Limb (tissue), 2 donors: ENCODE data around the gene SYNPO.

Experiments used
- DNase-seq, 2 donors: peaks; one replicate each; pipeline ENCODE4 v3.0.0-alpha.2; 2016; ENCODE audit errors: extremely low spot score in 2 of 2

The SYNPO gene

DNA sequence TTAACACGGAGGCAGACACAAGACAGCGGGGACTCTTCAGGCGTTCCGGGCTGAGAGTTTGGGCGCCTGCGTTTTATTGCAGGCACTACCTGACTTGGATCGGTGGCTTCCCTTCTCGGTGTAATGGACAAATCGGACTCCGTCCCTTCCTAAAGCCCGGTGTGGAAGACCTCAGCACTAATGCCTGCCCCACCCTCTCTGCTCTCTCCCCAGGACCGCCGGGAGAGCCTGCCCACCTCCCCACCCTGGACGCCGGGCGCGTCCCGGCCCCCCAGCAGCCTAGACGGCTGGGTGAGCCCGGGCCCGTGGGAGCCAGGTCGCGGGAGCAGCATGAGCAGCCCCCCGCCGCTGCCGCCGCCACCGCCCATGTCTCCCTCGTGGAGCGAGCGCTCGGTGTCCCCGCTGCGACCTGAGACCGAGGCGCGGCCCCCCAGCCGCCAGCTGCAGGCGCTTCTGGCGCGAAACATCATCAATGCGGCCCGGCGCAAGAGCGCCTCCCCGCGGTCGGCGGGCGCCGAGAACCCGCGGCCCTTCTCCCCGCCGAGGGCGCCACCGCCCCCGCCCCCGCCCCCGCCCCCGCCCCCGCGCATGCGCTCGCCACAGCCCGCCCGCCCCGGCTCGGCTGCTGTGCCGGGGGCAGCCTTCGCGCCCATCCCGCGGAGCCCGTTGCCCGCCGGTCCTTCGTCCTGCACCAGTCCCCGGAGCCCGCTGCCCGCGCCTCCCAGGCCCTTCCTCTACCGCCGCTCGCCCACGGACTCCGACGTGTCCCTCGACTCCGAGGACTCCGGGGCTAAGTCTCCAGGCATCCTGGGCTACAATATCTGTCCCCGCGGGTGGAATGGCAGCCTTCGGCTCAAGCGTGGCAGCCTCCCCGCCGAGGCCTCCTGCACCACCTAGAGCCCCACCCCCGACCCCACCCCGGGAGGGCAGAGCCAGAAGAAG, 16.0 kb downstream of the SYNPO start:
- peak; percentile 83 to 95 for DNase-seq

DNA sequence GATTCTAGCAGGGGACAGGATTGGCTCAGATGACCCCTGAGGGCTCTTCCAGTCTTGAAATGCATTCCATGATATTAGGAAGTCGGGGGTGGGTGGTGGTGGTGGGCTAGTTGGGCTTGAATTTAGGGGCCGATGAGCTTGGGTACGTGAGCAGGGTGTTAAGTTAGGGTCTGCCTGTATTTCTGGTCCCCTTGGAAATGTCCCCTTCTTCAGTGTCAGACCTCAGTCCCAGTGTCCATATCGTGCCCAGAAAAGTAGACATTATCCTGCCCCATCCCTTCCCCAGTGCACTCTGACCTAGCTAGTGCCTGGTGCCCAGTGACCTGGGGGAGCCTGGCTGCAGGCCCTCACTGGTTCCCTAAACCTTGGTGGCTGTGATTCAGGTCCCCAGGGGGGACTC, 17.7 kb downstream of the SYNPO start:
- DNase-seq, result peak in 1 of 2 donors; percentile 21

DNA sequence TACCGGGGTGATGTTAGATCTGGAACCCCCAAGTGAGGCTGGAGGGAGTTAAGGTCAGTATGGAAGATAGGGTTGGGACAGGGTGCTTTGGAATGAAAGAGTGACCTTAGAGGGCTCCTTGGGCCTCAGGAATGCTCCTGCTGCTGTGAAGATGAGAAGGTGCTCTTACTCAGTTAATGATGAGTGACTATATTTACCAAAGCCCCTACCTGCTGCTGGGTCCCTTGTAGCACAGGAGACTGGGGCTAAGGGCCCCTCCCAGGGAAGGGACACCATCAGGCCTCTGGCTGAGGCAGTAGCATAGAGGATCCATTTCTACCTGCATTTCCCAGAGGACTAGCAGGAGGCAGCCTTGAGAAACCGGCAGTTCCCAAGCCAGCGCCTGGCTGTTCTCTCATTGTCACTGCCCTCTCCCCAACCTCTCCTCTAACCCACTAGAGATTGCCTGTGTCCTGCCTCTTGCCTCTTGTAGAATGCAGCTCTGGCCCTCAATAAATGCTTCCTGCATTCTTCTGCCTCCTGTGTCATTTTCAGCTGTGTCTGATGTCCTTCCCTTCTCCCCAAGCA, 18.3 kb downstream of the SYNPO start:
- DNase-seq, result peak in 1 of 2 donors; percentile 27

GRCh38 chr5:150659360-150660107, 19.1 kb downstream of the SYNPO start:
- peak in 1 of 2 donors; percentile 25 for DNase-seq

GRCh38 chr5:150660108-150660831, 19.8 kb downstream of the SYNPO start:
- DNase-seq, result peak in 1 of 2 donors; percentile 33

- no peak for DNase-seq
These were observed 20.6 kb downstream of the SYNPO start, which contains the start of gene MYOZ3 for GRCh38 chr5:150661086-150661485. Gene MYOZ3 (plus strand): TSS chr5:150661251. CDS start chr5:150662942, 1,691 bp downstream.

GRCh38 chr5:150661821-150662596, 21.5 kb downstream of the SYNPO start:
- no peak for DNase-seq

DNA sequence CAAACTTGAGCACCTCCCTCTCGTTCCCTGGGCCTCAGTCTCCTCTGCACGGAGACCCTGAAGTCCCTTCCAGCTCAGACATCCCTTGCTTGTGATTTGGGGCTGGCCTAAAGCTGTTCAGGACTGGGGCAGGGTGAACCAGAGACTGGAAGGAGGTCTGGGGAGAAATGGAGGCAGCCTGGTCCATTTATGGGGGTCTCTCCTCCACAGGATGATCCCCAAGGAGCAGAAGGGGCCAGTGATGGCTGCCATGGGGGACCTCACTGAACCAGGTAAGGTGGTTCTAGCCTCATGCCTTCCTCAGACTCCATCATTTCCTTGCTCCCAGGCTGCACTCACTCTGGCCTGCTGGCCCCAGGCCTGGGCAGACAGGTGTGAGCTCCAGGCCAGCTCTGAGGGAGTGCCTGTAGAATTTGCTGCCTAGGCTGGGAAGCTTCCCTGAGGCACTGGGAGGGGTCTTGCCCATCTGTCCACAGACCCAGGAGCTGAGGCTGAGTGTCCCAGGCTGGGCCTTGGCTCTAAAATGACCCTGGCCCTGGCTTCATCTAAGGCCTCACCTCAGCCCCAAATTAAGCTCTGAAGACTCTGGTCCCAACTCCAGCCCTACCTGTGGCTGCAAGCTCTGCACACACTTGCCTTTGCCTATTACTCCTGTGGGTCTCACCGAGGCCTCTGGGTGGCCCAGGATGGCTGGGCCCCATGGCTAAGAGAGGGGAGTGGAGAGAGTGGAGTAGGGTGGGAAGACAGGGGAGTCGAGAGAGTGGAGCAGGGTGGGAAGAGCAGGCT, 22.5 kb downstream of the SYNPO start:
- no peak for DNase-seq

DNA sequence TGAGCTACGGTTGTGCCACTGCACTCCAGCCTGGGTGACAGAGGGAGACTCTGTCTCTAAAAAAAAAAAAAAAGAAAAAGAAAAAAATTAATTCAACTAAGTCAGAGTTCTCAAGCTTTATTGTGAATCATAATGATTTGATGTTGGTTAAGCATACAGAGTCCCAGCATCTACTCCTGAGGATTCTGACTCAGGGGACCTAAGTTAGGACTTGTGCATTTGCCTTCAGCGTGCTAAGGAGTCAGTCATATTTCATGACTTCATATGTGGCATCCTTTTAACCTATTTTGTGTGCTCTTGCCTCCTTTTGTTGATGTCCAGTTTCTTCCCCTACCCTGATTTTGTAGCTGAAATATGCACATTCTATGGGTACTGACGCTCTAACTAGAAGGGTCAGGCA, 23.5 kb downstream of the SYNPO start:
- DNase-seq, result no peak

DNA sequence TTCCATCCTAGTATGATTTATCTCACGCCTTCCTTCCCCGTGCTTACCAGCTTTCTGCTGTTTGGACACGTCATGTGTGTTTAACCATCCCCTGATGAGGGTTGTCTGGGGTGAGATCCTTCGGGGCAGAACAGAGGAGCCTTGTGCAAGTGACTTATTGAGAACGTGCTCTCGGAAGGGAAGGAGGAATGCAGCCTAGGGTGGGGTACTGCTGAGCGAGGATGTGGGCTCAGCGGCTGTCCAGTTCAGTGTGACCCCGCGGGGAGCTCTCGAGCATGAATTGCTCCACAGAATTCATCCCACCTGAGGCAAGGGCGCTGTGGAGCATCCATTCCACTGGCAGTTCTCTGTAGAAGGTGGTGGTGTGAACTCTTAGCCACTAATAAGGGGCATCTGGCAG, 24.6 kb downstream of the SYNPO start:
- peak in 1 of 2 donors; percentile 27 for DNase-seq

DNA sequence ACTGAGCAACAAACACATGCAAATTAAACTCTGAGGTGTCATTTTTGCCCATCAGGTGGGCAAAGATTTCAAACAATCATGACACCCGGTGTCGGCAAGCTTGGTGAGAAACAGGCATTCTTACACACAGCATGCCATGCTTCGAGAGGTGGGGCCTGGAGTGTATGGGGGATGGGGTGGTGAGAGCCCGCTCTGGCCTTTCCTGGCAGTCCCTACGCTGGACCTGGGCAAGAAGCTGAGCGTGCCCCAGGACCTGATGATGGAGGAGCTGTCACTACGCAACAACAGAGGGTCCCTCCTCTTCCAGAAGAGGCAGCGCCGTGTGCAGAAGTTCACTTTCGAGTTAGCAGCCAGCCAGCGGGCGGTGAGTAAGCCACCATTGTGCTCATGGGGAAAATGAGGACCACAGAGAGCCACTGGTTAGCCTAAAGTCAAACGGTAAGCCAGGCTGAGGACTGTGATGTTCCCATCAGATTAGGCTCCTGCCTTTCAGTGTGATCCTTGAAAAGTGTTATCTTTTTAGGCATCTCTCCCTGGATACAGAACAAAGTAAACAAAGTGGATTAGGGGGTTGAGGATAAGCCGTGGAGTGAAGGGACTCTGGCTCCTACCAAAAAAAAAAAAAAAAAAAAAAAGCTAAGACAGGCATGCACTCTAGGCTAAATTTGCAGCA, 30.0 kb downstream of the SYNPO start:
- no peak for DNase-seq

GRCh38 chr5:150670948-150671310, 30.5 kb downstream of the SYNPO start:
- DNase-seq, result no peak

- DNase-seq, result peak in 1 of 2 donors; percentile 55
These were observed 31.2 kb downstream of the SYNPO start for GRCh38 chr5:150671509-150672236.

DNA sequence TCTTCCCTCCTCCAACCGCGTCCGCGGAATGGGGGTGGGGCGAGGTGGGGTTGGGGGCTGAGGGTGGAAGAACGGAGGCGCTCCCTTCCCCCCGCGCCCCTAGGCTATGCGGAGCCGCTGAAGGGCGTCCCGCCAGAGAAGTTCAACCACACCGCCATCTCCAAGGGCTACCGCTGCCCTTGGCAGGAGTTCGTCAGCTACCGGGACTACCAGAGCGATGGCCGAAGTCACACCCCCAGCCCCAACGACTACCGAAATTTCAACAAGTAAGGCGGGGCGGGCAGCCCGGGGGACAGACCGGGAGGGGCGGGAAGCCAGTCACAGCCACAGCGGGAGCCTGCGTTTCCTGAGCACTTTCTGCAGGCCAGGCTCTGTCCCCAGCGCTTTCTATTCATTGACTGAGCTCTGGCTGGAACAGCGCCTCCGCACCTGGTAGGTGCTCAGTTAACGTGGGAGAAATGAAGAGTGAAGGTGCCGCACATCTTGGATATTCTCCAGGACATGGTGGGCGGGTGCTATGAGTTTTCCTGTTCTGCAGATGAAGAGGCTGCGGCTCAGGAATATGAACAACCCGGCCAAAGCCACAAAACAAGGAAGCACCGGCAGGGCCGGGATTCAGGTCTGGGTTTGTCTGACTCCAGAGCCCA, 31.9 kb downstream of the SYNPO start:
- DNase-seq, result peak in 1 of 2 donors; percentile 78

DNA sequence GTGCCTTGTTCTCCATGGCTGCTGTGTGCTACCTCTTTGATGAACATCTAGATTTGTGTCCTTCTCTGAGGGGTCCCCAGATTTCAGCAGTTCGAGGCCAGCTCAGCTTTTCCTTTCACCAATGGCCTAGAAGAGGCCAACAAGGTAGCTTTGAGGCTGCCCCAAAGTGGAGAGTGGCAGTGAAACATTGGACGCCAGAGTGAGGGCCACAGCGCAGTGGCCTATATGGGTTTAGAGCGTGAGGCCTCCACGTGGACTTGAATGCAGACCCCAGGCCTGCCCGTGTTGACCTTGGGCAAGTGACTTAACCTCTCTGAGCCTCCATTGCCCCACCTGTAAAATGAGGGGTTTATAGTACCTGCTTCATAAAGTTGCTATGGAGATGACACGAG, 32.4 kb downstream of the SYNPO start:
- no peak for DNase-seq

DNA sequence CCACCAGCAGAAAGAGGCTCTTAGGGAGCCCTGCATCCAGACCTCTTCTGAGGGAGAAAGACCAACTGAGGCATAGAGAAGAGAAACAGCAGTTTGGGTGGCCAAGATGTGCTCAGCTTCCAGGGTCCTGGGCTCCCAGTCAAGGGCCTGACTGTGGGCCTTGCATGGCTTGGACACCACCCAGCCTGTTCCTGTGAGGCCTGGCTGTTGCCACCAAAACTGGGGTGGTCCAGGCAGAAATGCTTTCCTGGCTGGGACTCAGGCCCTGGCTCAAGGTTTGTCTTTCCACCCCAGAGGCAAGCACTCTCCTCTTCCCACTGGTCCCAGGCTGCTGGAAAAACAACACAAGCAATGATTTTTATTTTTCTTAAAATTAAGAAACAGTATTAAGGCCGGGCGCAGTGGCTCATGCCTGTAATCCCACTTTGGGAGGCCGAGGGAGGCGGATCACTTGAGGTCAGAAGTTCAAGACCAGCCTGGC, 33.9 kb downstream of the SYNPO start:
- DNase-seq, result peak; percentile 46 to 71

- DNase-seq, result no peak
These were observed 34.6 kb downstream of the SYNPO start for GRCh38 chr5:150675069-150675468.

GRCh38 chr5:150676578-150676977, 36.1 kb downstream of the SYNPO start:
- no peak for DNase-seq
